Activated T-cell treated with anti-CD3 and anti-CD28 coated beads for 4 hours (primary cell): ENCODE results near the gene LAD1.

Source experiments
- DNase-seq: peaks from one replicate; pipeline ENCODE4 v3.0.0-alpha.2; 2020

LAD1 gene

DNA sequence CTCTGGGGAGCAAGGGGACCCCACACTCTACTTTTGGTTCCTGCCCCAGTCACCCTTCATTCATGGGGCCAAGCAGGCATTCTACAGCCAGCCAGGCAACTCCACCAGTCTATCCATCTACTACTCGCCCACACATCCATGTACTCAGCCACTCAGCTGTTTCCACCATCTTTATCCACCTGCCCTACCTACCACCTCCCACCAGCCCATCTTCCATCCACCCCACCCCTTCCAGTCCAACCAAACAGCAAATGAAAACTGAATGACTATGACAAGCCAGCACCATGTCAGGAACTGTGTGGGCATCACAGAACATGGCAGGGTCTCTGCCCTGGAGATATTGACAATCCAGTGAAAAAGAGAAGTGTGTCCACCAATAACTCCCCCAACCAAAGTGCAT is 7.9 kb downstream of the LAD1 start:
- DNase-seq, result no peak

DNA sequence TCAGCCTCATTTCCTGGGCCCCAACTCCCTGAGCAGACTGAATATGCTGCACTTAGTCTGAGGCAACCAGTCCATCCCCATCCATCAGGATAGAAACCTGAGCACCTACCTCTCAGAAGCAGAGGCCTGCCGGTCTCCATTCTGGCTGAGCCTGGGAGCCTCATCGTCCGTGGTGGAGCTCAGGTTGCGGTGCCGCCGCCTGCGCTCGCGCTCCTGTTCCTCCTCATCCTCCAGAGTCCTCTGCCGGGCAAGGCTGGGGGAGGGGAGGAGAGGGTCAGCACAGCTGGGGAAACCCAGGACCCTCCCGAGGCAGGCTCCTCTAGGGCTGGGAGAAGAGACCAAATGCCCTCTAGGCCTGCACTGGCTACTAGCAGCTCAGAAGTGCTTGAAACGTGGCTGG is 10.1 kb downstream of the LAD1 start:
- no peak for DNase-seq

GRCh38 chr1:201386208-201386607 is 12.9 kb downstream of the LAD1 start:
- no peak for DNase-seq

DNA sequence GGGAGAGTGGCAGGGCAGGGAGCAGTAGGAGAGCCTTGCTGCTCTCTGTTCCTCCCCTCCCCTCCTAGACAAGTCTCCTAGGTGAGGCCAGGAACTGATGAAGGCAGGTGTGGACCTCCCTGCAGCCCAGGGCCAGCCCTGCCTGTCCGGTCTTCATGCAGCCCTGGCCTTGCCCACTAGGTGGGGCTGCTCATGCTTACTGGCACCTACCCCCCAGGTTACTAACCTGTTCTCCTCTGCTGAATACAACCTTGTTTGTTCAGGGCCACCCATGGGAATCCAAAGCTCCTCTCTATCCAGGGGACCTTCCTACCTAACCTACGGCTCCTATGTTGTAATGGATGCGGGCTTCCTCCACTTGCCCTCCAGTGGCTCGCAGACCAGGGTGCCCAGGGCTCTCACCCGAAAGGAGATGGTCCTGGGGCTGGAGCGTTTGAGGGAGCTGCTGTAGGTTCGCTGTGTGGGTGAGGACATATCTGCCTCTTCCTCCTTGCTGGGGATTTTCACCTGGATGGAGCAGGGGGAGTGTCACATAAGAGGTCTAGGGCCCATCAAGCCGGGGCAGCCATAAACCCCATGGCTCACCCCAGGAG is 13.7 kb downstream of the LAD1 start:
- peak; percentile 7 for DNase-seq

GRCh38 chr1:201384406-201384782 is 14.7 kb downstream of the LAD1 start:
- DNase-seq, result no peak

GRCh38 chr1:201383647-201384405 is 15.3 kb downstream of the LAD1 start:
- DNase-seq, result no peak

- no peak for DNase-seq
Measured at GRCh38 chr1:201381130-201381529, 18.0 kb downstream of the LAD1 start.

GRCh38 chr1:201379733-201380242 is 19.3 kb downstream of the LAD1 start:
- DNase-seq, result no peak

DNA sequence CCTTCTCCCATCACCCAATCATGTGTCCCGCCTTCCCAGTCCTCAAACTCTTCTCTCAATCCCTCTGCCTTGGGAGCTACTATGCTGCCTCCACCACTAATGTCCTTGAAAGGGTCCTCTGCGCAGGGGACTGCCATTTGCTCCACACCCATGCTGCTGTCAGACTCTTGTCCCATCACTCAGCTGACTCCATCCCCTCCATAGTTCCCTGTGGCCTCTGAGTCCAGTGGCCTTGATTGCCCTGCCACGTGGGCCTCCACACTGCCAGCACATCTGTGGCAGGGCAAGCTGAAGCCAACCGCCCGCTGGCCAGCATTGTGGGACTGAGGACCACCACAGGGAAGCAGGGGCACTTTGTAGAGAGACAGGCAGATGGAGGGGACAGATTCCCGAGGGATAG is 20.3 kb downstream of the LAD1 start:
- no peak for DNase-seq

GRCh38 chr1:201377611-201378092 is 21.5 kb downstream of the LAD1 start, which contains the start of gene TNNT2:
TSS of gene TNNT2 (minus strand) at chr1:201377680. CDS start at chr1:201373254, 4,426 bp downstream.
- DNase-seq, result no peak

- DNase-seq, result no peak
Measured at GRCh38 chr1:201376464-201377374, 22.4 kb downstream of the LAD1 start.

DNA sequence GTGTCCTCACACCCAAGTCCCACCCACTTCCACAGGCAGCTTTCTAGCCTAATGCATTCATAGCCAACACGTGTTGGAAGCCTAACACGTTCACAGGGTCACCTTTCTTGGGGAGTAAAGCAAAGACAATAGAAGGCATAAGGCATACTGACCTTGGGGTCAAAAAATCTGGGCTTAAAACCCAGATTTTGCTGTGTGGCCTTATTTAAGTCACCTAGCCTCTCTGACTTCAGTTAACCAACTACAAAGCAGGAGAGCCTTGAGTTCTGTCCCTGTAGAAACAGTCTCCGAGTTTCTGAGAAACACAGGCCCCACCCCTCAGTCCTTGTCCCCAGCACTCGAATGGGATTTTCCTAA is 23.0 kb downstream of the LAD1 start:
- no peak for DNase-seq

DNA sequence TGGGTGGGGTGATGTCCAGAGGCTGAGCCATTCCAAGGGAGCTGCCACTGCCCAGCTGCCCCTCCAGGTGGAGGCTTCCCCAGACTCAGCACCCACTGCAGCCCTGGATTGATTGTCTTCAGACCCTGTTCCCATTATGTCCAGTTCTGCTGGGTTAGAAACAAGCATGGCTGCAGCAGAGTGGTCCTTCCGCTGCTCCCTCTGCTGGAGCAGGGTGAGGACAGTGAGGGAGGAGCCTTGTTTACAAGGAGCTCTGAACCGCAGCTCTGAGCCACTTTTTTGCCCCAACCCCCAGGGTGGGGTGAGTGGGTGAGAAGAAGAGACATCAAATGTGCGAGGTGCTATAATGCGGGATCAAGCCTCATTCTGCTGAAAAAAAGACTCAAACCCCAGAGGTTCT is 24.0 kb downstream of the LAD1 start:
- DNase-seq, result no peak

- DNase-seq, result no peak
Measured at GRCh38 chr1:201374364-201374763, 24.8 kb downstream of the LAD1 start.

GRCh38 chr1:201371792-201372191 is 27.3 kb downstream of the LAD1 start:
- DNase-seq, result no peak

- no peak for DNase-seq
Measured at GRCh38 chr1:201371276-201371675, 27.8 kb downstream of the LAD1 start.

GRCh38 chr1:201370500-201370899 is 28.6 kb downstream of the LAD1 start:
- DNase-seq, result no peak

DNA sequence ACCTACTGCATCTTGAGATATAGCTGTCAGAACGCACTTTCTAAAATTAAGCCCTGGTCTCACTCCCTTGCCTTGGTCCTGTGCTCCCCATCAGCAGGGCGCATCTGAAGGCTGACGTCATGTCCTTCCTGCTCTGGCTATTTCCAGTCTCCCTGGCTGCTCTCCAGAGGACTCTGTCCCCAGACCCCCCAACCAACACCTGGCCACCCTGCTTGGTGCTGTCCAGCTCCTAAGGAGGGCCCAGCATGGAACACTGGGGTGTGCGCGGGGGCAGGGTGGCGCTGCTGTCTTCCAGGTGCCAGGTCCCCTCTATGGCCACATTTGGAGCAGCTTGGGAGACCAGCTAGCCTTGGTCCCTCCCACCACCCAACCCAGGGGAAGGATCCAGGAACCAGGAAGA is 29.9 kb downstream of the LAD1 start:
- DNase-seq, result no peak

GRCh38 chr1:201366696-201367095 is 32.4 kb downstream of the LAD1 start:
- DNase-seq, result no peak

GRCh38 chr1:201365251-201365650 is 33.9 kb downstream of the LAD1 start:
- DNase-seq, result no peak

- no peak for DNase-seq
Measured at GRCh38 chr1:201364808-201365105, 34.4 kb downstream of the LAD1 start.

DNA sequence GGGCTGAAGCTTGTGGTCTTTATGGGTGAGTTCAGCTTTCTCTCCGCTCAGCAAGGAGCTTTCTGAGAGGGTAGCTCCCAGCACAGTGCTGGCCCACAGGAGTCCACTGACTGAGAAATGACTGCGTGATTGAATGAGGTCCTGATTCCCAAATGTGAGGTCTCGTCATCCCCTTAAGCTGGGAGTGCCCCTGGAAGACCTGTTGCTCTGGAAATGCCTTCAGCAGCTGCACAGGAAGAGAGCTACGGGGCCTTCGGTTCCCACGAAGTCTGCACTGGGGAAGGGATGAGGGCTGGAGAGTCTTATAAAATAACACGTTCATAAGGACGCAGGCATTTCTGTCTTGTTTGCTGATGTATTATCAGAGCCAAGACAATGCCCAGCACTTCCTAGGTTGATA is 35.7 kb downstream of the LAD1 start:
- DNase-seq, result no peak

DNA sequence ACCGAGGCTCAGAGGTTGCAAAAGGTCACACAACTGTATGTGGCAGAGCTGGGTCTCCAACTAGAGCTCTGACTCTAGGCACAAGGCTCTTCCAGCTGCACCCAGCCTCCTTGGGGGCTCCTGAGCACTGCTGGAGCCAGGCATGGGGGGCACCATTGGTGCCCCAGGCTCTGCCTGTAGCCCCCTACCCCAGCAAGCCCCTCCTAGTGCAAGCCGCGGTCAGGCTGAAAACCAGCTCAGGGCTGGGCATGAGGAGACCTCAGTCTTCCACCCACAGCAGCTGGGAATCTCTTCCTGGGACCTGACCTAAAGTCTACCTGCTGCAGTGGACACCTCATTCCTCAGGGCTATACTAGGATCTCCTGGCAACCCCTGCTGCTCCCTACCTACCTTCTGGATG is 36.2 kb downstream of the LAD1 start:
- no peak for DNase-seq
